H9 (cell line): ENCODE measurements around the gene RRP1B. TPM values are rescaled to one million over a fixed set of nuclear protein-coding genes. Genes with fewer than 3 reads are reported as not detected.

Experiments used
- DNase-seq: peaks from one replicate; pipeline ENCODE4 v3.0.0-alpha.2; 2017
- H2AFZ ChIP-seq: one replicate; pipeline ENCODE4 v1.6.1; 2013; ENCODE audit warnings: mild to moderate bottlenecking, low read length, control low read depth, moderate library complexity
- H2AK5ac ChIP-seq: 2 replicates; pipeline ENCODE4 v1.6.1; 2013; ENCODE audit warnings: low read length, control low read depth, mixed read lengths; ENCODE audit not compliant: insufficient read length
- H2BK120ac ChIP-seq: one replicate; pipeline ENCODE4 v1.6.1; 2013; ENCODE audit warnings: low read depth, mild to moderate bottlenecking, low read length, control low read depth, inconsistent platforms; ENCODE audit not compliant: poor library complexity, severe bottlenecking
- H2BK12ac ChIP-seq: 2 replicates; pipeline ENCODE4 v1.6.1; 2013; ENCODE audit warnings: low read length, control low read depth, mixed read lengths, low read depth; ENCODE audit not compliant: insufficient read length
- H2BK15ac ChIP-seq: 2 replicates; pipeline ENCODE4 v1.6.1; 2013; ENCODE audit warnings: low read depth, low read length, control low read depth
- H2BK20ac ChIP-seq: one replicate; pipeline ENCODE4 v1.6.1; 2013; ENCODE audit warnings: low read depth, mild to moderate bottlenecking, low read length, control low read depth, inconsistent platforms; ENCODE audit not compliant: poor library complexity, severe bottlenecking
- H2BK5ac ChIP-seq: 2 replicates; pipeline ENCODE4 v1.6.1; 2013; ENCODE audit warnings: low read length, control low read depth, mixed read lengths; ENCODE audit not compliant: insufficient read length
- H3K14ac ChIP-seq: 2 replicates; pipeline ENCODE4 v1.6.1; 2013; ENCODE audit warnings: low read length, control low read depth; ENCODE audit not compliant: insufficient read depth
- H3K18ac ChIP-seq: 2 replicates; pipeline ENCODE4 v1.6.1; 2013; ENCODE audit warnings: low read depth, mild to moderate bottlenecking, mixed read lengths, low read length, control low read depth; ENCODE audit not compliant: insufficient read length
- H3K23ac ChIP-seq: 2 replicates; pipeline ENCODE4 v1.6.1; 2013; ENCODE audit warnings: low read length, control low read depth, mixed read lengths, low read depth; ENCODE audit not compliant: insufficient read length
- H3K23me2 ChIP-seq: 2 replicates; pipeline ENCODE4 v1.6.1; 2013; ENCODE audit warnings: low read depth, mild to moderate bottlenecking, mixed read lengths, low read length, control low read depth; ENCODE audit not compliant: insufficient read length, poor library complexity, severe bottlenecking
- H3K27ac ChIP-seq: 2 replicates; pipeline ENCODE4 v1.5.1; 2013; ENCODE audit warnings: low read length, control low read depth, mixed read lengths, low read depth; ENCODE audit not compliant: insufficient read length
- H3K27me3 ChIP-seq: 2 replicates; pipeline ENCODE4 v1.6.1; 2013; ENCODE audit warnings: low read length, control low read depth, inconsistent platforms; ENCODE audit not compliant: insufficient read depth
- H3K4ac ChIP-seq: 2 replicates; pipeline ENCODE4 v1.6.1; 2013; ENCODE audit warnings: low read depth, mild to moderate bottlenecking, control low read depth, inconsistent platforms, low read length, moderate library complexity
- H3K4me1 ChIP-seq: 2 replicates; pipeline ENCODE4 v1.6.1; 2013; ENCODE audit warnings: low read length, control low read depth, inconsistent platforms; ENCODE audit not compliant: insufficient read depth
- H3K4me2 ChIP-seq: 2 replicates; pipeline ENCODE4 v1.6.1; 2013; ENCODE audit warnings: low read length, control low read depth, mixed read lengths; ENCODE audit not compliant: insufficient read length, insufficient read depth
- H3K56ac ChIP-seq: 2 replicates; pipeline ENCODE4 v1.6.1; 2013; ENCODE audit warnings: low read depth, mild to moderate bottlenecking, mixed read lengths, low read length, control low read depth; ENCODE audit not compliant: insufficient read length
- H3K79me1 ChIP-seq: 2 replicates; pipeline ENCODE4 v1.6.1; 2013; ENCODE audit warnings: low read depth, mild to moderate bottlenecking, moderate library complexity, low read length, control low read depth, inconsistent platforms; ENCODE audit not compliant: insufficient read depth, poor library complexity, severe bottlenecking
- H3K79me2 ChIP-seq: 2 replicates; pipeline ENCODE4 v1.6.1; 2013; ENCODE audit warnings: low read length, control low read depth, inconsistent platforms; ENCODE audit not compliant: insufficient read depth
- H3K9ac ChIP-seq: 2 replicates; pipeline ENCODE4 v1.6.1; 2013; ENCODE audit warnings: low read length, control low read depth, mixed read lengths; ENCODE audit not compliant: insufficient read length; ENCODE audit errors: extremely low read depth
- H3K9me3 ChIP-seq: one replicate; pipeline ENCODE4 v1.6.1; 2013; ENCODE audit warnings: low read depth, low read length, inconsistent platforms; ENCODE audit not compliant: control insufficient read depth
- H3T11ph ChIP-seq: one replicate; pipeline ENCODE4 v1.6.1; 2013; ENCODE audit warnings: mild to moderate bottlenecking, low read length, control low read depth, inconsistent platforms
- H4K20me1 ChIP-seq: one replicate; pipeline ENCODE4 v1.6.1; 2013; ENCODE audit not compliant: control insufficient read depth, insufficient read length, insufficient read depth
- H4K5ac ChIP-seq: 2 replicates; pipeline ENCODE4 v1.6.1; 2013; ENCODE audit warnings: low read depth, mild to moderate bottlenecking, mixed read lengths, low read length, control low read depth; ENCODE audit not compliant: insufficient read length
- H4K8ac ChIP-seq: replicated peaks from 2 replicates; pipeline ENCODE4 v1.6.1; 2013; ENCODE audit warnings: low read length, control low read depth, mixed read lengths, low read depth; ENCODE audit not compliant: insufficient read length
- H4K91ac ChIP-seq: 2 replicates; pipeline ENCODE4 v1.6.1; 2013; ENCODE audit warnings: low read depth, mild to moderate bottlenecking, moderate library complexity, mixed read lengths, low read length, control low read depth; ENCODE audit not compliant: insufficient read length
- H3K27ac Mint-ChIP-seq, 3 experiments: 2 replicates in 2 of 3; 3 replicates in 1 of 3; pipeline ENCODE4 v1.8.0; 2020 to 2021; ENCODE audit warnings: mixed read lengths in 3 of 3, mild to moderate bottlenecking in 1 of 3, moderate library complexity in 1 of 3
- H3K27me3 Mint-ChIP-seq: 2 replicates; pipeline ENCODE4 v1.8.0; 2021; ENCODE audit warnings: low read depth, mild to moderate bottlenecking, moderate library complexity, mixed read lengths
- H3K36me3 Mint-ChIP-seq, 3 experiments: 2 replicates in 2 of 3; 3 replicates in 1 of 3; pipeline ENCODE4 v1.8.0; 2020 to 2021; ENCODE audit warnings: low read depth in 3 of 3, mixed read lengths in 3 of 3; ENCODE audit not compliant: insufficient read depth in 1 of 3
- H3K4me1 Mint-ChIP-seq, 2 experiments: 2 replicates each; pipeline ENCODE4 v1.8.0; 2020; ENCODE audit warnings: mixed read lengths in 2 of 2
- H3K4me3 Mint-ChIP-seq, 2 experiments: 2 replicates in 1 of 2; 3 replicates in 1 of 2; pipeline ENCODE4 v1.8.0; 2020 to 2021; ENCODE audit warnings: mild to moderate bottlenecking in 2 of 2, mixed read lengths in 2 of 2, moderate library complexity in 1 of 2
- H3K9me3 Mint-ChIP-seq, 2 experiments: 2 replicates in 1 of 2; 3 replicates in 1 of 2; pipeline ENCODE4 v1.8.0; 2020; ENCODE audit warnings: mild to moderate bottlenecking in 2 of 2, mixed read lengths in 2 of 2, moderate library complexity in 1 of 2
- CTCF ChIP-seq: fragments of 200-600 bp; sonication (generic); conservative IDR thresholded peaks from 3 replicates; pipeline ENCODE4 v1.8.0; 2021; ENCODE audit warnings: antibody characterized with exemption, mild to moderate bottlenecking
- WGBS: extraction: QIAGEN DNeasy Blood & Tissue Kit; methylation state at CpG from one replicate; pipeline ENCODE4 v1.1.7; 2013; ENCODE audit warnings: missing lambda C conversion rate, low lambda C conversion rate, mixed read lengths; ENCODE audit not compliant: insufficient read length; ENCODE audit errors: extremely low coverage; 5-methylcytosine and 5-hydroxymethylcytosine counted together
- total RNA-seq: library from RNA; stranded (reverse); gene quantifications from 2 replicates; pipeline ENCODE4 v1.2.1, GENCODE V29; 2021

RRP1B gene
- total RNA-seq, 1 experiment from 2014 or later, result 96.6 TPM

- Histone ChIP-seq H4K8ac (no peak overlapping the region), H3K23ac (no peak overlapping the region), H3K4me2 (no peak overlapping the region), H2BK120ac (no peak overlapping the region), H3K14ac (no peak overlapping the region), H3K27me3 (no peaks in the 10 kb centered on the region), H4K91ac (no peak overlapping the region), H2AFZ (no peak overlapping the region), H2BK12ac (no peak overlapping the region), H3K23me2 (no peaks in the 10 kb centered on the region), H3K9me3 (no peaks in the 10 kb centered on the region), H3T11ph (no peak overlapping the region), H4K20me1 (no peaks in the 10 kb centered on the region), H3K9ac (no peak overlapping the region), H3K79me2 (no peaks in the 10 kb centered on the region), H2BK15ac (no peak overlapping the region), H4K5ac (no peak overlapping the region), H2AK5ac (no peak overlapping the region), H3K27ac (no peak overlapping the region), H3K79me1 (no peaks in the 10 kb centered on the region), H3K4me1 (no peaks in the 10 kb centered on the region), H2BK5ac (no peak overlapping the region), H3K56ac (no peak overlapping the region), H3K18ac (no peak overlapping the region), H3K4ac (no peak overlapping the region), H2BK20ac (no peak overlapping the region)
- H3K27ac Mint-ChIP-seq, result no peak overlapping the region
- DNase-seq, result no peak
- no CpG with 5 or more reads among the region's 10 CpGs for WGBS
- TF ChIP-seq CTCF, result no peak
- H3K36me3 Mint-ChIP-seq, result peaks cover 33 to 96% (median 90%) of the 10 kb centered on the region in 3 experiments; a peak in 6 of 7 replicates
- H3K9me3 Mint-ChIP-seq, result no peaks in the 10 kb centered on the region
- H3K4me1 Mint-ChIP-seq, result no peaks in the 10 kb centered on the region
- H3K4me3 Mint-ChIP-seq, result no peak overlapping the region
- no peaks in the 10 kb centered on the region for H3K27me3 Mint-ChIP-seq
These were observed 32.4 kb downstream of the RRP1B start for GRCh38 chr21:43691801-43692200.
